ENCODE results near the gene SH3PXD2A. TPM values are rescaled to one million over a fixed set of nuclear protein-coding genes. Genes with fewer than 3 reads are reported as not detected.

Gene SH3PXD2A
- total RNA-seq, 3 donors from 2014 or later, result 14.3 to 30.5 (median 14.7) TPM

DNA sequence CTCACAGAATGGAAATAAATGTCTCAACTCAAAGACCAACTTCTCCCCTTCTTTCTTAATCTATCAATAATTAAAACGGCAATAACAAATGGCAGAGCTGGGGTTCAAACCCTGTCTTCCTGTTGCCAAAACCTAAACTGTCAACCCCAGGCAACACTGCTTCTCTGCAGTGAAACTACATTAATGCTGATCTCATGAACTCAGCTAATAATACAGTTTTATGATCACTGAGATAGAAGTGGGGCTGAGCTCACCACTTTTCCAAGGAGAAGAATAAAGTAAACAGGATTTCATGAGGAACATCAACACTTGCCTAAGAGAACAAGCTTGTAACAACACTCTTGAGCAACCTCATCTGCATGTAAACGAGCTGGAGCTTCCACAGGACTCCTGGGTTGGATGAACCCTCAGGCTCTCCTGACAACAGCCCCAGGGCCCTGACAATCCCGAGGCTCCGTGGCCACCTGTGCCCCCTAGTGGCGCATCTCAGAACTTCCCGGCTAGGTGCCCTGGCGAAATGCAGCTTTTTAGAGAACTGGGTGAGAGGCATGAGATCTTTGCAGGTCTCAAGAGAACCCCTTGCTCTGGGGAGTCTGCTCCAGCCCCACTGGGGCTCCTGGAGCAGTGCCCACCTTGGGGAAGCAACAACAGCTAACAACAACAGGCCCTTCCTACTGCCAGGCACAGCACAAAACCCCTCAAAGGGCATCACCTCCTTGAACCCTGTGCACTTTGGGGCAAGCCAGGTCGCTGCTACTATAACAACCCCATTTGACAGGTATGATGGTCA, 169.3 kb downstream of the SH3PXD2A start:
- Histone ChIP-seq H3K27me3 (no peaks in the 10 kb centered on the region), H3K36me3 (no peaks in the 10 kb centered on the region), H3K4me1 (no peaks in the 10 kb centered on the region), H3K9me3 (no peaks in the 10 kb centered on the region), H3K27ac (peak overlapping the region in 1 of 2 donors; percentile 45), H3K4me3 (no peak overlapping the region)
- intact Hi-C loops (cut with DNase I; ENCODE audit: low total_unique reads), result loop anchor here (10.0 kb wide), 1 partner anchor 81 kb away; no protein-coding TSS in a partner anchor
- TF ChIP-seq POLR2A (IDR thresholded peaks at IDR 0.05) (no peak), POLR2AphosphoS5 (IDR thresholded peaks at IDR 0.05) (peak; percentile 30 to 78 (median 35))
- TF ChIP-seq, protein P1, sequence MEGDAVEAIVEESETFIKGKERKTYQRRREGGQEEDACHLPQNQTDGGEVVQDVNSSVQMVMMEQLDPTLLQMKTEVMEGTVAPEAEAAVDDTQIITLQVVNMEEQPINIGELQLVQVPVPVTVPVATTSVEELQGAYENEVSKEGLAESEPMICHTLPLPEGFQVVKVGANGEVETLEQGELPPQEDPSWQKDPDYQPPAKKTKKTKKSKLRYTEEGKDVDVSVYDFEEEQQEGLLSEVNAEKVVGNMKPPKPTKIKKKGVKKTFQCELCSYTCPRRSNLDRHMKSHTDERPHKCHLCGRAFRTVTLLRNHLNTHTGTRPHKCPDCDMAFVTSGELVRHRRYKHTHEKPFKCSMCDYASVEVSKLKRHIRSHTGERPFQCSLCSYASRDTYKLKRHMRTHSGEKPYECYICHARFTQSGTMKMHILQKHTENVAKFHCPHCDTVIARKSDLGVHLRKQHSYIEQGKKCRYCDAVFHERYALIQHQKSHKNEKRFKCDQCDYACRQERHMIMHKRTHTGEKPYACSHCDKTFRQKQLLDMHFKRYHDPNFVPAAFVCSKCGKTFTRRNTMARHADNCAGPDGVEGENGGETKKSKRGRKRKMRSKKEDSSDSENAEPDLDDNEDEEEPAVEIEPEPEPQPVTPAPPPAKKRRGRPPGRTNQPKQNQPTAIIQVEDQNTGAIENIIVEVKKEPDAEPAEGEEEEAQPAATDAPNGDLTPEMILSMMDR (IDR thresholded peaks at IDR 0.05), result peak; percentile 86 to 89 (median 88)
- peak; percentile 43 to 66 for DNase-seq (ENCODE audit: low spot score in 2 of 2)

DNA sequence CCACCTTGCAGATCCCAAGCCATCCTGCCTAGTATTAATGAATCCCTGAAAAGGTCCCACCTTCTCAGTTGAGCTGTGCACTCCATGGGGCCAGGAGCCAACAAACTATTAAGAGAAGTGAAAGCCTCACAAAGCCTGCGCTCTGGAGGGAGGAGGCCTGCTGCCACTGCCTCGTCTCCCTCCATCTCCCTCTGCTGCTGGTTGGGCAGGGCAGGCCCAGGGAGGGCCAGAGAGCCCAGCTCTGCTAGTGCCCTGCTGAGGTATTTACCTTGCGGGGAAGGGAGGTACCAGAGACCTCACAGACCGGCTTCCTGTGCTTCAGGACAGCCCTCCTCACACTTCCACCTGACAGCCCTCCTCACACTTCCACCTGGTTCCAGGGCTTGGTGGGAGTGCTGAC, 171.5 kb downstream of the SH3PXD2A start:
- Histone ChIP-seq H3K9me3 (no peaks in the 10 kb centered on the region), H3K36me3 (no peaks in the 10 kb centered on the region), H3K4me3 (no peak overlapping the region), H3K27ac (no peak overlapping the region), H3K27me3 (no peaks in the 10 kb centered on the region), H3K4me1 (no peaks in the 10 kb centered on the region)
- DNase-seq (ENCODE audit: low spot score in 2 of 2), result no peak
- TF ChIP-seq, protein P1 (IDR thresholded peaks at IDR 0.05), result no peak
- TF ChIP-seq POLR2A (IDR thresholded peaks at IDR 0.05) (no peak), POLR2AphosphoS5 (IDR thresholded peaks at IDR 0.05) (no peak)
- intact Hi-C loops (cut with DNase I; ENCODE audit: low total_unique reads), result loop anchor here (10.0 kb wide), 1 partner anchor 79 kb away; no protein-coding TSS in a partner anchor

DNA sequence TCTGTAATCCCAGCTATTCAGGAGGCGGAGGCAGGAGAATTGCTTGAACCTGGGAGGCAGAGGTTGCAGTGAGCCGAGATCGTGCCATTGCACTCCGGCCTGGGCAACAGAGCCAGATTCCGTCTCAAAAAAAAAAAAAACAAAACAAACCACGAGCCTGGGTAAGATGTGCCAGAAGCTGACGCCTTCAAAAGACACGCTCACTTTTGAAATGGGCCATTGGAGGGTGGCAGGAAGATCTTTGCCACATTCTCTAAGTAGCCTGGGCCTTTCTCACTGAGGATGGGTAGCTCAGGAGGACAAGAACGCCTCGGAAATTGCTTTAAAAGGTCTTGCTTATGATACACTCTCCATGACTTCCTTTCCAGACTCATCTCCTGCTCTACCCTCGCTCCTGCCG, 172.7 kb downstream of the SH3PXD2A start:
- H3K4me3 ChIP-seq, result no peak overlapping the region
- peak overlapping the region in 1 of 2 donors; percentile 98 for H3K27ac ChIP-seq
- intact Hi-C loops (cut with DNase I; ENCODE audit: low total_unique reads), result loop anchor here (10.0 kb wide), 1 partner anchor 78 kb away; no protein-coding TSS in a partner anchor
- no peaks in the 10 kb centered on the region for H3K27me3 ChIP-seq
- H3K36me3 ChIP-seq, result no peaks in the 10 kb centered on the region
- TF ChIP-seq POLR2AphosphoS5 (IDR thresholded peaks at IDR 0.05) (no peak), POLR2A (IDR thresholded peaks at IDR 0.05) (no peak)
- TF ChIP-seq, protein P1 (IDR thresholded peaks at IDR 0.05), result no peak
- DNase-seq (ENCODE audit: low spot score in 2 of 2), result no peak
- no peaks in the 10 kb centered on the region for H3K9me3 ChIP-seq
- peaks cover 0 to 7% of the 10 kb centered on the region in 2 donors for H3K4me1 ChIP-seq

DNA sequence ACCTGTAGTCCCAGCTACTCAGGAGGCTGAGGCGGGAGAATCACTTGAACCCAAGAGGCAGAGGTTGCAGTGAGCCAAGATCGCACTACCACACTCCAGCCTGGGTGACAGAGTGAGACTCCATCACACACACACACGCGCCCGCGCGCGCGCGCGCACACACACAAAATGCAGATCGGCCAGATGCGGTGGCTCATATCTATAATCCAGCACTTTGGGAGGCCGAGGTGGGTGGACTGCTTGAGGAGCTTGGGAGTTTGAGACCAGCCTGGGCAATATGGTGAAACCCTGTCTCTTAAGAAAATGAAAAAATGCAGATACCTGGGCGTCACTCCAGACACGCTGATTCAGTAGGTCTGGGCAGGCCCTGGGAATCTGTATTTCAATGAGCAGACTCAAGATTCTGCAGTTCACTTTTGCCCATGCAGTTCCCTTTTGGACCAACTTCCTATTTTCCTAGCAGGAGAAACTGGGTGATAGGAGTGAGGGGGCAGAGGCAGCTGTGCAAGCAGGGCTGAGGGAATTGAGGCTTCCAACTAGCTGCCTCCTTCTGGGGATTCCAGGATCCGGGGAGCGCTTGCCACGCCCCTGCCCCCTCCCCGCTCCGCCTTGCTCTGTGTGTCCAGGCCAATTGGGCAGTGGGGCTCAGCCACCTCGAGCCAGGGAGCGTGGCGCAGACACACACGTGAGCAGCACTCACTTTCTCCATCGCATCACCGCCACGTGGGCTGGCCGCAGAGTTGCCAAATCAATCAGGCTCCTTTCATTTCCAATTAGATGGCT, 173.6 kb downstream of the SH3PXD2A start:
- Histone ChIP-seq H3K4me3 (no peak overlapping the region), H3K4me1 (peaks cover 0 to 7% of the 10 kb centered on the region in 2 donors), H3K9me3 (no peaks in the 10 kb centered on the region), H3K27ac (peak overlapping the region; percentile 52 to 98), H3K27me3 (no peaks in the 10 kb centered on the region), H3K36me3 (no peaks in the 10 kb centered on the region)
- TF ChIP-seq, protein P1 (IDR thresholded peaks at IDR 0.05), result peak in 1 of 3 donors; percentile 15
- no peak for TF ChIP-seq POLR2A (IDR thresholded peaks at IDR 0.05)
- peak; percentile 57 to 97 (median 69) for TF ChIP-seq POLR2AphosphoS5 (IDR thresholded peaks at IDR 0.05)
- intact Hi-C loops (cut with DNase I; ENCODE audit: low total_unique reads), result loop anchor here (10.0 kb wide), 1 partner anchor 77 kb away; no protein-coding TSS in a partner anchor
- DNase-seq (ENCODE audit: low spot score in 2 of 2), result no peak
